HG03095 (cell line): ENCODE results near the gene CADM2.
"Not testable (repeated sequence)": the region's sequence is repeated elsewhere in the genome, so short reads cannot be mapped to it uniquely, and the experiment has no call there.

Experiments used
- ATAC-seq: cut with Tn5 transposase; IDR thresholded peaks from one replicate; pipeline ENCODE4 v1.9.1; 2021; ENCODE audit warnings: moderate library complexity; ENCODE audit not compliant: unreplicated experiment

The CADM2 gene

DNA sequence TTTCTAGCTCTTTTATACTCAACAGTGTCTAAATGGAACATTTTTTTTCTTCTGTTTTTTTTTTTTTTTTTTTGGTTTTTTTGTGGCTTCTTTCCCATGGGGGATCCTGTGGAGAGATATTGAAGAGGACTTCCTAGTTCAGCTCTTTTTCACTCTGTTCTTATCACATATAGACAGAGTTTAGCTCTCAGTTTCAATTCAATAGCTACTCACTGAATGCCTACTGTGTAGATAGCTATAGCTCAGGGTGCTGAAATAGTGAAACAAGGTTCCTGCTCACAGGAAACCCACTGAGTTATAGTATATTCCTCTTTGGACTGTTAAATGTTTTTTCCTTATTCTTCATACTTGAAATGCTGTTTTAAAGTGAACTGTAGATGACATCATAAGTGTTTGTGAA lies 918.8 kb downstream of the CADM2 start:
- ATAC-seq: no peak

DNA sequence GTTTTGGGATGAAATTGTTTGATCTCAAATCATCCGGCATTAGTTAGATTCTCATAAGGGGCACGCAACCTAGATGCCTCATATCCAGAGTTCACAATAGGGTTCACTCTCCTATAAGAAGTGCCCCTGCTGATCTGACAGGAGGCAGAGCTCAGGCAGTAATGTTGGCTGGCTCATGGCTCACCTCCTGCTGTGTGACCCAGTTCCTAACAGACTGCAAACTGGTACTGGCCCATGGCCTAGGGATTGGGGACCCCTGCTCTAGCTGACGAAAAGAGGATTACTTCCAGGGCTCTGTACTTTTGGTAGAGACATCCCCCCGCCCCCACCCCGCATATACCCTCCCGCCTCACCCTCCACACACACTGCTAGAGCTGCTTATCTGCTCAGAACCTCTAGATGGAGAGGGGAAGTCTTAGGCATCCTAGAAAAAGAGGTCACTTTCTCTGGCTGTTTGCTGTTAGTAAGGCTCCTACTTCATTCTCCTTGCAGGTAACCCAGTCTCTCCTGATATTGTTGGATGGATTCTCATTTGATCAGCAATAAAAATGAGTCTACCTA lies 923.1 kb downstream of the CADM2 start:
- ATAC-seq: no peak

DNA sequence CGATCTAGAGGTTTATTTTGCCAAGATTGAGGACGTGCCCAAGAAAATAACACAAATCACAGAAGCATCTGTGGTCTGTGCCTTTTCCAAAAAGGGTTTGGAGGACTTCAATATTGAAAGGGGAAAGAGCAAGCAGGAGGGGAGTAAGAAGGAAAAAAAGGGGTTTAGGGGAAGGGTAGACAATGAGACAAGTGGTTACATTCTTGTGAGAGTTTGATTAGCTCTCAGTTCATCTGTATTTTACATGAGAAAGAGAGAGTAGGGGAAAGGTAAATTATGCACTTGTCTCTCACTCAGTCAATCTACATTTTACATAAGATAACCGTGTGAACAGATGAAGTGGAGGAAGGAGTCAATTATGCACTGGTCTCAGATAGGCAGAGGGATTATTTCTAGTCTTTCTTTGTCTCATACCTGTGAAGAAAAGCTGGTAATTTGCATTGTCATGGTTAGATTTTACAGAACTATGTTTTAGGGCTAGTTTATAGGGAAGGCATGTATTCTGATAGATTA lies 931.3 kb downstream of the CADM2 start:
- ATAC-seq: no peak

DNA sequence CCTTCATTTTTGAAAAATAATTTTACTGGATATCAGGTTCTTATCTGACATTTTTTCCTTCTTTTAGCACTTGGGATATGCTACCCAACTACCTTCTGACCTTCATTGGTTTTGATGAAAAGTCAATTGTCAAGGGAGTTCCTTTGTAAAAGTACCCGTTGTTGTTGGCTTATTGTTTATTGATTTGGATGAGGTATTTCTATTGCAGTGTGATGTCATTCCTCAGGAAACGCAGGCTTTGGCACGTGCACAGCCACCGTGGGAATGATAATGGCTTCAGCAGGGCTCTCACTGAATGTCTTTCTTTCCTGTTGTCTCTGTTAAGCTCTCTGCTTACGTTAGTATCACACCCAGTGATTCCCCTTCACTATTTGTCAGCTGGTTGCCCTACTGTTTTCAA lies 944.6 kb downstream of the CADM2 start:
- no peak for ATAC-seq

DNA sequence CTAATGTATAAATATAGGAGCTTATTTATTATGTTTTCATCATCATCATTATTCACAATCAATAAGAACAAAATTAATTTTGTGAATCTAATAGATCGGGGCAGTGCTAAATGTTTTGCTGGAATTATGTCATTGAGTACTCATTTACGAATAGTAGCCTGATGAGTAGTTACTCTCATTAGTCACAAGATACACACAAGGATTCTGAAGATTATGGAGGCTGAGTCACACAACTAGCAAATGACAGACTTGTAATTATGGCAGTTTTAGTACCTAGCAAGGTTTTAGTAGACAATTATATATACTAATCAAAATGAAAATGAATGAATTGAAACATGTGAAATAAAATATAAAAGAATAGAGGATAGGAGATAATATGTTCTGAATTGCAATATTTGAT lies 954.2 kb downstream of the CADM2 start:
- ATAC-seq: no peak

DNA sequence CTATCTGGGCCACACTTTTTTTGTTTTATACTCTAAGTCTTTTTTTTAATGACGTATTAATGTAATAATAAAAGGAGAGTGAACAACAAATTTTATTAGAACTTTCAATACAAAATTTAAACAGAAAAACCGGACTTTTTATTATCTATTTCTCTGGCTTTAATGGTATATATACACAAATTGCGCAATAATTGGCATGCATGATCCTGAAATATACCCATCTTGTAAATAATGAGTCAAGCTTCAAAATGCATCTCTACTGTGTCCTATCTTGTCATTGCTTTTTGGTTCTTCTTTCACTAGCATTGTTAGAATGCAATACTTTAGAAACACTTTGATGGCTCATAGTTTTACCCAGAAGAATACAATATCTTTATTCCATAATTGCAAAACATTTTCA lies 963.6 kb downstream of the CADM2 start:
- ATAC-seq: no peak

DNA sequence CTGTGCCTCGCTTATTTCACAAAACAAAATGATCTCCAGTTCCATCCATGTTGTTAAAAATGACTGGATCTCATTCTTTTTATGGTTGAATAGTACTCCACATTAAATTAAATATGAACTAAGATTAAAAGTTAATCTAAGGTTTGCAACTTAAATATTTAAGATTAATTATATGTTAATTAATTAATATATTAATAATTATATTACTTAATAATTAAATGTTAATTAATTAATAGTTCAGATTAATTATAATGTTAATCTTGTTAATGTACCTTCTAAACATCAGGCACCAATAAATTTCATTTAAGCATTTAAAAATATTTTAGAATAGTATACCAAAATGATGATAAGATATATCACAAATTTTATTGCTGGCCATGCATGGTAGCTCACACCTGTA lies 971.9 kb downstream of the CADM2 start:
- no peak for ATAC-seq

DNA sequence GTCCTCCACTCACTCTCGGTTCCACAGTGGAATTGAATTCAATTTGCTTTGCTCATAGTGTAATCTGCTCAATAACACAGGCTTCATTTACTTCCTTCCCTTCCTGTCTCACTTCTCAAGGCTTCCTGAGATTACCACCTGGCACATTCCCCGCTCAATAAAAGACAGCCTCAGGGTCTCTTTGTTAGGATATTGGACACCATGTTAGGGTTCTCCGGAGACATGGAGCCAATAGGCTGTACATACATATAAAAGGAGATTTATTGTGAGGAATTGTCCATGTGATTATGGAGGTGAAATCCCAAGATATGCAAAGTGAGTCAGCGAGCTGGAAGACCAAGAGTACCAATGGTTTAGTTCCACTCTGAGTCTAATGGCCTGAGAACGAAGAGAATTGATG lies 974.5 kb downstream of the CADM2 start:
- no peak for ATAC-seq

DNA sequence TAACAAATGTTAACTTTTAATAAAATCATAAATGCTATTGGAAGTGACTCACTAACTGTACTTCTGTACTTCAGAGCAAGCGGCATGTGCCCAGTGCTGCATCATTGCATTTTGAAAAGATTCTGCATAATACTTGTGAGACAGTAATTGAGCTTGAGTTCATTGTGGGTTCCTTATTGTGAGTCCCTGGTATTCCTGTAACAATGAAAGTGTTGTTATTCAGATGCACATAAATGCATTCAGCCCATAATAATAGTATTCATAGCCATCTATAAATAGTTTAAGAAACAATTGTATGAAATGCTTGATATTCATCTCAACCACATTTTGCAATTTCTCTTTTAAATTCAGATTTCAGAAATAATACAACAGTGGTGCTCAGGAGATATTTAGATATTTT lies 976.4 kb downstream of the CADM2 start:
- no peak for ATAC-seq

DNA sequence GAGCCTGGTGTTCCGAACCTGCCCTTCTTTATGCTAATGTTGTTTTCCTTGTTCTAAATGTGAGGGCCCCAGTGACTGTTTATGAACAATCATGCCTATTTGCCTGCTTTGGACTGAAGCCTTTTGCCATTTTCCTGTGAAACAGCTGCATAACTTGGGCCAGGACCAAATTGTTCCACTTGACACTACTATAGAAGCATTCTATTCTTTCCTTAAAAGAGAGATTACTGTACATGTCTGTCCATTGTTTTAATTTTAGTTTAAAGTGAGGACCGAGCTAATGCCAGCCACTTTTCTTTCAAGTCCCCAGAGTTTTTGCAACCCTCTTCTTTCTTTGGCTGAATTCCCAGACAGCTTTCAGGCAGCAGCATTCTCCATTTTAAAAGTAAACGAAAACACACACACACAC lies 980.3 kb downstream of the CADM2 start:
- ATAC-seq: no peak

DNA sequence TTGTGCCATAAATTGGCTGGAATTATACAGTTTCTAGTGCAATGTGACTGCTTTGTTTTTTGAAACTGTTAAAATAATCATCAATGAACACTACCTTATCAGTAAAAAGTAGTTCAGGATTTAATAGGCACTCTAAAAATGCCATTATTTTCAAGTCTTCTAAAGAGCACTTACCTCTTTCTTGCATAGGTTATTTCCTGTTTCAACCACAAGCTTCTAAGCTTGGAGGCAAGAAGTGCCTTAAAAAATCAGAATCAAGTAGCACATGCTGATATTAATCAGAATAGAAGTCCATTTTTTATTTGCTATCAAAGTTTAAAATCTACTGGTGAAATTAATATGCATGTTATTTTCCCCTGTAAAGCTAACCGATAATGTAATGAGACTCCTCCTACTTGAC lies 991.6 kb downstream of the CADM2 start:
- ATAC-seq: no peak

DNA sequence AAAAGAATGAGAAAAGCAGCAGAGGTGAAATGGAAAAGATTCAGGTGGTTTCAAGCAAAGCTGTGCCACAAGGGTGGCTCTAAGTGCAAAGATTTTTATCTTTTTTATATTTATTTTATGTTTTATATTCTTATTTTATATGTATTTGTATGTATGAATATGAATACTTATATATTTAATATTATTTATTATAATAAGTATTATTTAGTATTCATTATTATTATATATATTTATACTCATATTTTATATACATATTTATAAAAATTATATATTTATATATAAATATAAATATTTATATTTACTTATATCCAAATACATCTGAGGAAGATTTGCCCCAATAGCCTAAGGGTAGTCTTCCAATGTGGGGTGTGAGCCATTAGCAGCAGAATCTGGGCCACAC lies 1002.0 kb downstream of the CADM2 start:
- ATAC-seq: no peak

DNA sequence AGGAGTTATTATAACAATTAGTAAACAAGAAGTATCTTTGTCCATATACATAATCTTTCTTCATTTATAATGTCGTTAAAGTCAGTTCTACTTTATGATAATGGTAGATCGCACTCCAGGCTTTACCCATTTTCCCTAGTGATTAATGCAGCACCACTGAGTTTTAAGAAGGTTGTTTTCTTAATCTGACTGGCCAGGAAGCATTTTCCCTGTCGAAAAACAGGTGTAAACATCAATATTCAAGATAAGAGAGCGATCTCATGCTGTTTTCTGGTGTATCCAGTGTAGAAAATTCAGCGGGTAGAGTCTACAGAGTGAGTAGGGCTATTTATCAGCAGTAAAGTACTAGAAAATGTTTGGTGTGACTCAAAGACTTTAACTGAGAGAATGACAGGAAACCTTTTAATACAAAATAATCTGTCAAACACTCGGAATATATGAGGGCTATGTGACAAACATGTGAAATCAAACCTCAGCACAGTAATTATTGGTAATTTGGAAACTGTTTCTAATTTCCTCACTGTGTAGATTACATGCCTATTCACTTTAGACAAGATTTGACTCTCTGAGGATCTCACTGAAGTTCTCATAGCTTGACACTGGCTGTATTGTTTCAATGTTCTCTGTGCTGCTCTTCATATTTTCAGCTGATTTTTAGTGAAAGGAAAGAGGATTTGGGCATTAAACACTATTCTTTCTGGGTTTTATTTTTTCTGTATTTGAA lies 1019.0 kb downstream of the CADM2 start:
- no peak for ATAC-seq

DNA sequence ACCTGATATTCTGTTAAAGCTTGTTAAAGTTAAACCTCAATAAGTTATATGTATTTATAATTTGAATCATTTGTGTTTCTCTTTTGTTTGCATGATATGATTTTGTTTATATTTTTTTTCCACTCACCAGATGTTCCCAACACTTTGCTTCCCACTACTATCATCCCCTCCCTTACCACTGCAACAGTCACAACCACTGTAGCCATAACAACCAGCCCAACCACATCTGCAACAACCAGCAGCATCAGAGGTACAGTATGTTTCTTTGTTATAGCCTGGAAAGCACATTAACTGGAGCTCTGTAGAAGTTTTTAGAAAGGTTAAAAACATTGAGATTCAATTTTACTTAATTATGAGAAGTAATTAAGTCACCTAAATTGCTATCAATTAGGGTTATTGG lies 1020.2 kb downstream of the CADM2 start:
- no peak for ATAC-seq

DNA sequence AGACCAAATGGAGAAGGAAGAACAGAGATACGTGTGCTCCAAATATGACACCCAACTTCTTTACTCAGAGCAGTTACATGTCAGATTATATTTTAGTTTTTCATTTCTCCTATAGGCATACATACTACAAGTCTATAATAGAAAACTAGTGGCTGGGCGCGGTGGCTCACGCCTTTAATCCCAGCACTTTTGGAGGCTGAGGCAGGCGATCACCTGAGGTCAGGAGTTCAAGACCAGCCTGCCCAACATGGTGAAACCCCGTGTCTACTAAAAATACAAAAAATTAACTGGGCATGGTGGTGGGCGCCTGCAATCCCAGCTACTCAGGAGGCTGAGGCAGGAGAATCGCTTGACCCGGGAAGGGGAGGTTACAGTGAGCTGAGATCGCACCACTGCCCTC lies 1030.8 kb downstream of the CADM2 start:
- ATAC-seq: not testable (repeated sequence)

DNA sequence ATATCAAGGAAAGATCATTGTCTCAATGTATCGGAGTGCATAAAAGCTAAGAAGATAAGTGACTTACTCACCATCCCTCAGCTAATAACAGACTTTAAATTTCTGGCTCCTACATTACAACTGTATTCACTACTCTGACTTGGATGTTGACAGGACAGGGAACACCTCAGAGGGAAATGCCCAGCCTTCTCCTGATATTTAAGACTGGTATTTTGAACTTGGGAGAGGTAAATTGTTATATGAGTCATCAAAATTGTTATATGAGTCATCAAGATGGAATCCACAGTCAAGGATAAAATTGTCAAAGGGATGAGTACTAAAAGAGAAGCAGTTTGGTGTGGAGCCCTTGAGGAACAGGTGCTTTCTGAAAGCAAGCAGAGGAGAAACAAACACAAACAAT lies 1070.8 kb downstream of the CADM2 start:
- no peak for ATAC-seq

DNA sequence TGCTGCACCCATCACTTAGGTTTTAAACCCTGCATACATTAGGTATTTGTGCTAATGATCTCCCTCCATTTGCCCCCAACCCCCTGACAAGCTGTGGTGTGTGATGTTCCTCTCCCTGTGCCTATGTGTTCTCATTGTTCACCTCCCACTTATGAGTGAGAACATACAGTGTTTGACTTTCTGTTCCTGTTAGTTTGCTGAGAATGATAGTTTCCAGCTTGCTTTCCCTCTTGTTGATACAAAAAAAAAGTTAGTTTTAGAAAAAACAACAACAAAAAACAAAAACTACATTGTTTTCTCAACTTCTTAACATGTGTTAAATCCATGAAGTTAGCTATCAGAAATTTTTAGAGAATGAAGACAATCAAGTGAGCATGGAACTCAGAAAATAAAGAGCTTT lies 1079.1 kb downstream of the CADM2 start:
- ATAC-seq: no peak

DNA sequence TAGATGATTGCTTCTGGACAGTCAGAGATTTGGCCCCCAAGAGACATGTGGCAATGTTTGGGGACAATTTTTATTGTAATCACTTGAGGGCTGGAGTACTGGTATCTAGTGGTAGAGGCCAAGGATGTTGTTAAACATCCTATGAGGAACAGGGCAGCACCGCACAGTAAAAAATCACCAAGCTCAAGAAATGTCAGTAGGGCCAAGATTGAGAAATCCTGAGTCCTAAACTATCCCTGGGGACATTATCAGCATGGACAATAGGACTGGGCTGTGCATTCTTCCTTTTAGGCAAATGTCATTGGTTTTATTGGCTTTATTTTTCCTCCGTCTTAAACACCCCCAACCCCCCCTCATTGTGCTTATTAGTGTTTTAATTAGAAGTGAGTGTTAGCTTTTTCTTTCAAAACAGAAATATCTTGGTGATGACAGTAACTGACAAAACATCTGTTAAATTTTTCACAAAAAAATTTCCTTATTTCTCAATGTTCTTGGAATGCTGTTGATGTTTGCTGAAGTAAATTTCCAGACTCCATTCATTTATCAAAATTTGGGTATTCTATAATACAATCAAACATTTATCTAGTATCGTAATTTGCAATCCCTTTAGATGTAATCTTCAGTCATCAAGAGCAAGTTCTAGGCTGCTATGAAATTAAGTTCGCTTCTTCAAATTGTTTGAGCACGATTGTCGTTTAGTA lies 1087.8 kb downstream of the CADM2 start:
- no peak for ATAC-seq

DNA sequence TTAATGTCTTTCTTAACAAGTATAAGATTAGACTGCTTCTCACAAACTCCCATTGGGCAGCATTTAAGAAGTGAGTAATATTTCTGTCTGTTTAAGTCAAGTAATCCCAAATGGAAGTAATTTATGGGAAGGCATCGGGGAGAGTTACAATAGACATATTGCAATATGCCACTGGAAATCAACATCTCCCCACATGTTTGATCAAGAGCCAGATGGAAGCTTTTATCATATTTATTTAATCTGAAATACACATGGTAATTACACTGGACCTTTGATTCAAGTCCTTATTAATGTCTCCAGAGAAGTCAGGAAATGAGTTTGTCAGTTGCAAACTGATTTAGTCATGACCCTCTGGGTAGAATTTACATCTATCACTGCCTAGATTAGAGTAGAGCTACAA lies 1088.4 kb downstream of the CADM2 start:
- ATAC-seq: no peak

DNA sequence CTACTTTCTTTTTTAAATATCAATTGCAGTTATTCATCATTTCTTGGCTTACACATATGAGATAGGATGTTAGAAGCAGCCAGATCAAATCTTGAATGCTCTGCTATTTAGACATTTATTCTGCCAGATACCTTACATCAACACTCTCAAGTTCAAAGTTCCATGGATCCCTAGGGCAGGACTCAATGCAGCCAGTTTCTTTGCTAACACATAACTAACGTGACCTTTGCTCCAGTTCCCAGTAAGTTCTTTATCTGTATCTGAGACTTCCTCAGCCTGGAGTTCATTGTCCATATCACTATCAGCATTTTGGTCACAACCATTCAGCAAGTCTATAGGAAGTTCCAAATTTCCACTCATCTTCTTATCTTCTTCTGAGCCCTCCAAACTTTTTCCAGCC lies 1092.3 kb downstream of the CADM2 start:
- ATAC-seq: no peak

DNA sequence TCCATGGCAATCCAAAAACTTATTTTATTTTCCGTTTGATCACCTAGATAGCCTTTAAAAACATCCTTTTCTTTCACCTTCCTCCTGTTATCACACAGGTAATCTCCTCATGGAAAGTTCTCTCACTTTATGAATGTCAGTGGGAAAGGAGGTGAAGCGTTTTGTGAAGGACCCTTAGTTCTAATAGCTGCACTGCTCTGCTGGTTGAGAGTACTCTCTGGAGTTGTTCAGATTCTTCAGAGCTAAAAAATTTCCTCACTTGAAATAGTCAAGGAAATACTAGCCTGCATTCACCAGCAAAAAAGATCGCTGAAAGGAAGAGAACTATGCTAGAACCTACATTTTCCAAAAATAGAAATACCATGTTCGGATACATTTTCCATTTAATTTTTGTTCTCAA lies 1097.2 kb downstream of the CADM2 start:
- no peak for ATAC-seq

DNA sequence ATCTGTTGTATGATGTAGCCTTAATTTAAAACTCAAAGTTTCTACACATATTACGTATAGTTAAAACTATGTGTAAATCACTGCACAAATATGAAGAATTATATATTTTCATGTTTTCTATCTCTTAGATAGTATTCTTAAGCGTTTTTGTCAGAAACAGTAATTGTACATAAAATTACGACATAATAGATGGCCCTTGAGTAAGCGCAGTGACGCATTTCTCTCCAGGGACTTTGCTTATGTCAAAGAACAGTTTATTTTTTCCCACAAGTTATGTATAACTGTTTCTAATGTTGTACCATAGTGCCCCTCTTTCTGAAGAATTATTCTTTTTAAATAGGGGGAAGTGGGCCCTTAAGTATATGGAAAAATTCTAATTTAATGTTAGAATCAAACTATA lies 1098.2 kb downstream of the CADM2 start:
- ATAC-seq: no peak
